ENCODE measurements around the gene STOX2.

Gene STOX2

GRCh38 chr4:183876268-183876934, 28.7 kb upstream of the STOX2 start:
- Mint-ChIP-seq H3K36me3 (ENCODE audit: low read depth) (no peaks in the 10 kb centered on the region), H3K27me3 (peaks cover 4% of the 10 kb centered on the region), H3K27ac (no peak overlapping the region), H3K4me3 (no peak overlapping the region), H3K9me3 (no peaks in the 10 kb centered on the region), H3K4me1 (ENCODE audit: low read depth) (no peaks in the 10 kb centered on the region)

GRCh38 chr4:183878251-183878970, 26.7 kb upstream of the STOX2 start:
- H3K4me3 Mint-ChIP-seq, result no peak overlapping the region
- H3K27ac Mint-ChIP-seq, result no peak overlapping the region
- no peaks in the 10 kb centered on the region for H3K27me3 Mint-ChIP-seq
- H3K9me3 Mint-ChIP-seq, result no peaks in the 10 kb centered on the region
- no peaks in the 10 kb centered on the region for H3K4me1 Mint-ChIP-seq (ENCODE audit: low read depth)
- no peaks in the 10 kb centered on the region for H3K36me3 Mint-ChIP-seq (ENCODE audit: low read depth)

- peaks cover 3% of the 10 kb centered on the region for H3K27me3 Mint-ChIP-seq
- no peaks in the 10 kb centered on the region for H3K4me1 Mint-ChIP-seq (ENCODE audit: low read depth)
- H3K27ac Mint-ChIP-seq, result no peak overlapping the region
- H3K9me3 Mint-ChIP-seq, result no peaks in the 10 kb centered on the region
- no peaks in the 10 kb centered on the region for H3K36me3 Mint-ChIP-seq (ENCODE audit: low read depth)
- no peak overlapping the region for H3K4me3 Mint-ChIP-seq
These were observed 19.8 kb upstream of the STOX2 start for GRCh38 chr4:183885205-183885720.

- Mint-ChIP-seq H3K9me3 (no peaks in the 10 kb centered on the region), H3K27me3 (peaks cover 3% of the 10 kb centered on the region), H3K4me1 (ENCODE audit: low read depth) (no peaks in the 10 kb centered on the region), H3K27ac (no peak overlapping the region), H3K36me3 (ENCODE audit: low read depth) (no peaks in the 10 kb centered on the region), H3K4me3 (no peak overlapping the region)
These were observed 17.8 kb upstream of the STOX2 start for GRCh38 chr4:183887351-183887750.

- H3K4me1 Mint-ChIP-seq (ENCODE audit: low read depth), result no peaks in the 10 kb centered on the region
- H3K4me3 Mint-ChIP-seq, result no peak overlapping the region
- H3K27ac Mint-ChIP-seq, result no peak overlapping the region
- H3K9me3 Mint-ChIP-seq, result no peaks in the 10 kb centered on the region
- no peaks in the 10 kb centered on the region for H3K36me3 Mint-ChIP-seq (ENCODE audit: low read depth)
- H3K27me3 Mint-ChIP-seq, result peaks cover 3% of the 10 kb centered on the region
These were observed 16.5 kb upstream of the STOX2 start for GRCh38 chr4:183888564-183888963.

GRCh38 chr4:183889190-183889589, 15.9 kb upstream of the STOX2 start:
- Mint-ChIP-seq H3K4me1 (ENCODE audit: low read depth) (no peaks in the 10 kb centered on the region), H3K27ac (no peak overlapping the region), H3K36me3 (ENCODE audit: low read depth) (no peaks in the 10 kb centered on the region), H3K4me3 (no peak overlapping the region), H3K27me3 (peaks cover 3% of the 10 kb centered on the region), H3K9me3 (no peaks in the 10 kb centered on the region)

GRCh38 chr4:183897193-183897592, 7.9 kb upstream of the STOX2 start:
- Mint-ChIP-seq H3K27ac (no peak overlapping the region), H3K9me3 (peaks cover 6% of the 10 kb centered on the region), H3K4me3 (no peak overlapping the region), H3K4me1 (ENCODE audit: low read depth) (no peaks in the 10 kb centered on the region), H3K27me3 (peaks cover 11% of the 10 kb centered on the region), H3K36me3 (ENCODE audit: low read depth) (no peaks in the 10 kb centered on the region)

GRCh38 chr4:183898456-183898855, 6.7 kb upstream of the STOX2 start:
- Mint-ChIP-seq H3K36me3 (ENCODE audit: low read depth) (no peaks in the 10 kb centered on the region), H3K4me3 (no peak overlapping the region), H3K27ac (no peak overlapping the region), H3K27me3 (peaks cover 23% of the 10 kb centered on the region), H3K9me3 (peaks cover 6% of the 10 kb centered on the region), H3K4me1 (ENCODE audit: low read depth) (no peaks in the 10 kb centered on the region)

- Mint-ChIP-seq H3K27ac (no peak overlapping the region), H3K4me1 (ENCODE audit: low read depth) (no peaks in the 10 kb centered on the region), H3K9me3 (peaks cover 6% of the 10 kb centered on the region), H3K27me3 (peaks cover 53% of the 10 kb centered on the region), H3K36me3 (ENCODE audit: low read depth) (no peaks in the 10 kb centered on the region), H3K4me3 (no peak overlapping the region)
These were observed 1.9 kb upstream of the STOX2 start for GRCh38 chr4:183903021-183903760.

- Mint-ChIP-seq H3K27me3 (peaks cover 63% of the 10 kb centered on the region), H3K36me3 (ENCODE audit: low read depth) (no peaks in the 10 kb centered on the region), H3K4me3 (peak overlapping the region; percentile 38)
These were observed 734 bp downstream of the STOX2 start for GRCh38 chr4:183905593-183906488.

GRCh38 chr4:183906489-183906738, 1.3 kb downstream of the STOX2 start:
- no peak overlapping the region for H3K4me3 Mint-ChIP-seq
- H3K4me1 Mint-ChIP-seq (ENCODE audit: low read depth), result no peaks in the 10 kb centered on the region
- no peak overlapping the region for H3K27ac Mint-ChIP-seq
- H3K9me3 Mint-ChIP-seq, result peaks cover 4% of the 10 kb centered on the region
- H3K27me3 Mint-ChIP-seq, result peaks cover 60% of the 10 kb centered on the region
- no peaks in the 10 kb centered on the region for H3K36me3 Mint-ChIP-seq (ENCODE audit: low read depth)

More at GRCh38 chr4:183905593-183906488, 734 bp downstream of the STOX2 start:
- Mint-ChIP-seq H3K9me3 (peaks cover 4% of the 10 kb centered on the region), H3K27ac (no peak overlapping the region), H3K4me1 (ENCODE audit: low read depth) (no peaks in the 10 kb centered on the region)

GRCh38 chr4:183906739-183907651, 1.9 kb downstream of the STOX2 start:
- H3K36me3 Mint-ChIP-seq (ENCODE audit: low read depth), result no peaks in the 10 kb centered on the region
- H3K4me1 Mint-ChIP-seq (ENCODE audit: low read depth), result no peaks in the 10 kb centered on the region
- peaks cover 4% of the 10 kb centered on the region for H3K9me3 Mint-ChIP-seq
- H3K27ac Mint-ChIP-seq, result no peak overlapping the region
- no peak overlapping the region for H3K4me3 Mint-ChIP-seq
- H3K27me3 Mint-ChIP-seq, result peaks cover 54% of the 10 kb centered on the region

GRCh38 chr4:183907871-183908683, 3.0 kb downstream of the STOX2 start:
- Mint-ChIP-seq H3K4me3 (no peak overlapping the region), H3K27me3 (peaks cover 45% of the 10 kb centered on the region), H3K36me3 (ENCODE audit: low read depth) (no peaks in the 10 kb centered on the region), H3K4me1 (ENCODE audit: low read depth) (no peaks in the 10 kb centered on the region), H3K27ac (no peak overlapping the region), H3K9me3 (peaks cover 4% of the 10 kb centered on the region)

Measured in stimulated activated naive CD8-positive, alpha-beta T cell treated with anti-CD3 and anti-CD28 coated beads, Interleukin-15, Interleukin-2, amounts not matched to agents 100 ng/mL and 50 ng/mL, for 24 hours (primary cell).